OCI-LY7 (cell line): Measurements from ENCODE around the gene DTWD1.

Experiments used
- EZH2phosphoT487 ChIP-seq: fragments of 200-600 bp; sonication (generic); IDR thresholded peaks from 2 replicates; pipeline ENCODE4 v1.6.1; 2018; ENCODE audit warnings: low read depth, borderline replicate concordance, mild to moderate bottlenecking, mixed run types, antibody characterized with exemption, low read length, moderate library complexity, mixed read lengths
- TF ChIP-seq, protein P1 (sequence below): fragments of 200-600 bp; sonication (generic); conservative IDR thresholded peaks from 2 replicates; pipeline ENCODE4 v1.5.1; 2014; ENCODE audit warnings: mild to moderate bottlenecking, antibody characterized with exemption, low read length, moderate library complexity, mixed read lengths

DNA sequence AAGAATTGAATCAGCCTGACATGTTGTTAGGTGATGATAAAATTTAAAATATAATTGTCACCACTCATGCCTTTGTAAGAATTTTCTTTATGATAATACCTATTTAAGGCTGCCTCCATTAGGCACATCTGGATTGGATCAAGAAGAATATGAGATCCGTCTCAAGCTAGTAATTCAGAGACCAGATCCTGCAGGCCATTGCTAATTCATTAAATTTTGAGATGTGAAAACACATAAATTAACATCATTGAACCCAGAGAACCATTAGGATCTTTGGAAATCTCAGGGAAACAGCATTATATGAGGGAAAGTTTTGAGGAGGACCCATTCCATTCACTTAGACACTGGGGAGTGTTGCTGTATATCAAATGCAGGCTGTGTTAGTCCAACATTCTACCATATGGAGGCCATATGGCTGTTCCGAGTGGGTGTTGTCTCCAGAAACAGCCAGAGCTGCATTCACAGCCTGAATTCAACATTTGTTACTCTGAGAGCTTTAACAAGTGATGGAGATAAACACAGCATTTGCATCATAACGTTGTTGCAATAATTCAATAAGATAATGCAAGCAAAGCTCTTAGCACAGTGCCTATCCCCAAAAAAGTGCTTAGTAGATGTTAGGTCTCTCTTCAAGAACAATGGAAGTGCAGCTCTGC lies 67.4 kb downstream of the DTWD1 start:
- TF ChIP-seq, protein P1, sequence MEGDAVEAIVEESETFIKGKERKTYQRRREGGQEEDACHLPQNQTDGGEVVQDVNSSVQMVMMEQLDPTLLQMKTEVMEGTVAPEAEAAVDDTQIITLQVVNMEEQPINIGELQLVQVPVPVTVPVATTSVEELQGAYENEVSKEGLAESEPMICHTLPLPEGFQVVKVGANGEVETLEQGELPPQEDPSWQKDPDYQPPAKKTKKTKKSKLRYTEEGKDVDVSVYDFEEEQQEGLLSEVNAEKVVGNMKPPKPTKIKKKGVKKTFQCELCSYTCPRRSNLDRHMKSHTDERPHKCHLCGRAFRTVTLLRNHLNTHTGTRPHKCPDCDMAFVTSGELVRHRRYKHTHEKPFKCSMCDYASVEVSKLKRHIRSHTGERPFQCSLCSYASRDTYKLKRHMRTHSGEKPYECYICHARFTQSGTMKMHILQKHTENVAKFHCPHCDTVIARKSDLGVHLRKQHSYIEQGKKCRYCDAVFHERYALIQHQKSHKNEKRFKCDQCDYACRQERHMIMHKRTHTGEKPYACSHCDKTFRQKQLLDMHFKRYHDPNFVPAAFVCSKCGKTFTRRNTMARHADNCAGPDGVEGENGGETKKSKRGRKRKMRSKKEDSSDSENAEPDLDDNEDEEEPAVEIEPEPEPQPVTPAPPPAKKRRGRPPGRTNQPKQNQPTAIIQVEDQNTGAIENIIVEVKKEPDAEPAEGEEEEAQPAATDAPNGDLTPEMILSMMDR, result no peak
- no peak for TF ChIP-seq EZH2phosphoT487
